ENCODE data around the gene JARID2.
"Not testable (repeated sequence)": the region's sequence is repeated elsewhere in the genome, so short reads cannot be mapped to it uniquely, and the experiment has no call there.

The JARID2 gene

GRCh38 chr6:15410752-15411151 is 164.9 kb downstream of the JARID2 start:
- TF ChIP-seq Cebpa-rat (IDR thresholded peaks at IDR 0.05): no peak
- no peaks in the 10 kb centered on the region for H3K27me3 ChIP-seq
- peak overlapping the region in 7 of 11 experiments; percentile 8 to 66 (median 45); a peak in 12 of 22 replicates for H3K27ac ChIP-seq
- peaks cover 13 to 46% (median 40%) of the 10 kb centered on the region in 11 experiments; a peak in 21 of 22 replicates for H3K36me3 ChIP-seq
- H3K9ac ChIP-seq: peak overlapping the region in 5 of 11 experiments; percentile 5 to 55 (median 37); a peak in 9 of 22 replicates
- H4K20me1 ChIP-seq: peaks cover 22 to 88% (median 59%) of the 10 kb centered on the region in 11 experiments; a peak in 18 of 22 replicates
- H3K4me1 ChIP-seq: peaks cover 63 to 76% (median 68%) of the 10 kb centered on the region in 10 experiments
- H3K4me2 ChIP-seq: peak overlapping the region; percentile 15 to 84 (median 71); a peak in 21 of 22 replicates
- peak overlapping the region in 2 of 10 experiments; percentile 33 to 35; a peak in 2 of 20 replicates for H3K4me3 ChIP-seq
- peaks cover 7 to 37% (median 36%) of the 10 kb centered on the region in 11 experiments; a peak in 18 of 22 replicates for H3K9me3 ChIP-seq (replicated peaks in 1 of 11)

- Histone ChIP-seq H4K20me1 (peaks cover 22 to 78% (median 49%) of the 10 kb centered on the region in 11 experiments; a peak in 18 of 22 replicates), H3K4me2 (peak overlapping the region; percentile 15 to 84 (median 71); a peak in 21 of 22 replicates)
These were observed 165.9 kb downstream of the JARID2 start for GRCh38 chr6:15411766-15412165.

GRCh38 chr6:15412767-15413166 is 166.9 kb downstream of the JARID2 start:
- peaks cover 25 to 59% (median 56%) of the 10 kb centered on the region in 11 experiments for H3K36me3 ChIP-seq
- no peak for TF ChIP-seq Cebpa-rat (IDR thresholded peaks at IDR 0.05)
- H3K4me3 ChIP-seq: no peak overlapping the region
- H3K9me3 ChIP-seq (replicated peaks in 1 of 11): peaks cover 20 to 57% (median 54%) of the 10 kb centered on the region in 11 experiments
- no peak overlapping the region for H3K9ac ChIP-seq
- H3K27ac ChIP-seq: no peak overlapping the region
- H3K4me1 ChIP-seq: peaks cover 47 to 65% (median 48%) of the 10 kb centered on the region in 10 experiments
- H4K20me1 ChIP-seq: peaks cover 18 to 68% (median 39%) of the 10 kb centered on the region in 11 experiments; a peak in 18 of 22 replicates
- no peaks in the 10 kb centered on the region for H3K27me3 ChIP-seq
- peak overlapping the region in 6 of 11 experiments; percentile 16 to 84 (median 80); a peak in 5 of 22 replicates for H3K4me2 ChIP-seq

More at GRCh38 chr6:15411766-15412165, 165.9 kb downstream of the JARID2 start:
- peaks cover 57 to 75% (median 58%) of the 10 kb centered on the region in 10 experiments for H3K4me1 ChIP-seq
- H3K9ac ChIP-seq: 0 out of 22 replicates have a peak overlapping the region, but pooled peaks of 1 of the 11 experiments have one; percentile 12
- H3K9me3 ChIP-seq (replicated peaks in 1 of 11): peaks cover 10 to 47% (median 44%) of the 10 kb centered on the region in 11 experiments; a peak in 21 of 22 replicates
- H3K36me3 ChIP-seq: peaks cover 15 to 49% (median 46%) of the 10 kb centered on the region in 11 experiments; a peak in 21 of 22 replicates
- TF ChIP-seq Cebpa-rat (IDR thresholded peaks at IDR 0.05): no peak
- no peaks in the 10 kb centered on the region for H3K27me3 ChIP-seq
- peak overlapping the region in 2 of 10 experiments; percentile 33 to 35; a peak in 2 of 20 replicates for H3K4me3 ChIP-seq
- H3K27ac ChIP-seq: peak overlapping the region in 3 of 11 experiments; percentile 8 to 66 (median 53); a peak in 1 of 22 replicates

GRCh38 chr6:15413466-15414234 is 167.8 kb downstream of the JARID2 start:
- H3K9me3 ChIP-seq (replicated peaks in 1 of 11): peaks cover 29 to 66% (median 63%) of the 10 kb centered on the region in 11 experiments
- H3K9ac ChIP-seq: no peak overlapping the region
- H3K4me3 ChIP-seq: no peak overlapping the region
- no peak overlapping the region for H3K27ac ChIP-seq
- peaks cover 14 to 59% (median 30%) of the 10 kb centered on the region in 11 experiments; a peak in 18 of 22 replicates for H4K20me1 ChIP-seq
- H3K27me3 ChIP-seq: no peaks in the 10 kb centered on the region
- H3K4me1 ChIP-seq: peaks cover 38 to 56% (median 40%) of the 10 kb centered on the region in 10 experiments
- no peak for TF ChIP-seq Cebpa-rat (IDR thresholded peaks at IDR 0.05)
- H3K36me3 ChIP-seq: peaks cover 34 to 68% (median 65%) of the 10 kb centered on the region in 11 experiments
- peak overlapping the region in 2 of 11 experiments; percentile 16 to 23; a peak in 3 of 22 replicates for H3K4me2 ChIP-seq

- no peak overlapping the region for H3K4me3 ChIP-seq
These were observed 168.4 kb downstream of the JARID2 start for GRCh38 chr6:15414235-15414612.

GRCh38 chr6:15415622-15416021 is 169.8 kb downstream of the JARID2 start:
- H3K4me2 ChIP-seq, H3K27ac ChIP-seq, H3K4me3 ChIP-seq, H3K9ac ChIP-seq, H3K27me3 ChIP-seq: not testable (repeated sequence)
- peaks cover 0 to 44% (median 11%) of the 10 kb centered on the region in 11 experiments; a peak in 14 of 22 replicates for H4K20me1 ChIP-seq
- H3K36me3 ChIP-seq: peaks cover 43 to 86% (median 79%) of the 10 kb centered on the region in 11 experiments
- peaks cover 21 to 40% (median 24%) of the 10 kb centered on the region in 10 experiments for H3K4me1 ChIP-seq
- peaks cover 44 to 84% (median 81%) of the 10 kb centered on the region in 11 experiments for H3K9me3 ChIP-seq (replicated peaks in 1 of 11)

More at GRCh38 chr6:15414235-15414612, 168.4 kb downstream of the JARID2 start:
- TF ChIP-seq Cebpa-rat (IDR thresholded peaks at IDR 0.05): no peak
- peaks cover 35 to 74% (median 71%) of the 10 kb centered on the region in 11 experiments for H3K36me3 ChIP-seq
- H3K9ac ChIP-seq: no peak overlapping the region
- peaks cover 13 to 53% (median 25%) of the 10 kb centered on the region in 11 experiments; a peak in 18 of 22 replicates for H4K20me1 ChIP-seq
- H3K27me3 ChIP-seq: no peaks in the 10 kb centered on the region
- H3K4me1 ChIP-seq: peaks cover 32 to 50% (median 34%) of the 10 kb centered on the region in 10 experiments
- H3K4me2 ChIP-seq: peak overlapping the region in 2 of 11 experiments; percentile 16 to 23; a peak in 2 of 22 replicates
- peaks cover 35 to 72% (median 69%) of the 10 kb centered on the region in 11 experiments for H3K9me3 ChIP-seq (replicated peaks in 1 of 11)
- H3K27ac ChIP-seq: no peak overlapping the region

GRCh38 chr6:15416932-15417509 is 171.2 kb downstream of the JARID2 start:
- Histone ChIP-seq H3K27ac (no peak overlapping the region), H4K20me1 (peaks cover 5 to 43% (median 8%) of the 10 kb centered on the region in 11 experiments; a peak in 13 of 22 replicates), H3K9ac (no peak overlapping the region), H3K4me1 (peaks cover 21 to 39% (median 24%) of the 10 kb centered on the region in 10 experiments), H3K27me3 (no peaks in the 10 kb centered on the region), H3K9me3 (replicated peaks in 1 of 11) (peaks cover 44 to 84% (median 81%) of the 10 kb centered on the region in 11 experiments), H3K4me3 (peak overlapping the region in 3 of 10 experiments; percentile 3 to 14 (median 9); a peak in 2 of 20 replicates), H3K36me3 (peaks cover 43 to 81% (median 74%) of the 10 kb centered on the region in 11 experiments), H3K4me2 (no peak overlapping the region)
- TF ChIP-seq Cebpa-rat (IDR thresholded peaks at IDR 0.05): no peak

- H3K4me3 ChIP-seq: peak overlapping the region in 3 of 10 experiments; percentile 3 to 14 (median 9); a peak in 2 of 20 replicates
- H3K36me3 ChIP-seq: peaks cover 36 to 79% (median 69%) of the 10 kb centered on the region in 11 experiments
- no peak overlapping the region for H3K4me2 ChIP-seq
- no peaks in the 10 kb centered on the region for H3K27me3 ChIP-seq
- peaks cover 11 to 43% (median 15%) of the 10 kb centered on the region in 11 experiments; a peak in 14 of 22 replicates for H4K20me1 ChIP-seq
- no peak for TF ChIP-seq Cebpa-rat (IDR thresholded peaks at IDR 0.05)
- peaks cover 44 to 77% (median 75%) of the 10 kb centered on the region in 11 experiments for H3K9me3 ChIP-seq (replicated peaks in 1 of 11)
- no peak overlapping the region for H3K27ac ChIP-seq
- H3K4me1 ChIP-seq: peaks cover 23 to 42% (median 26%) of the 10 kb centered on the region in 10 experiments
- H3K9ac ChIP-seq: no peak overlapping the region
These were observed 171.9 kb downstream of the JARID2 start for GRCh38 chr6:15417811-15418210.

Measured in BLaER1 treated with 17β-estradiol and CSF1 and Interleukin-3, amounts not matched to agents 10 nM and 100 nM (cell line).